ENCODE data around the gene GARIN3. TPM values are rescaled to one million over a fixed set of nuclear protein-coding genes. Genes with fewer than 3 reads are reported as not detected.
"Not testable (repeated sequence)": the region's sequence is repeated elsewhere in the genome, so short reads cannot be mapped to it uniquely, and the experiment has no call there.

Gene GARIN3
- polyA plus RNA-seq, 2 donors = not detected

DNA sequence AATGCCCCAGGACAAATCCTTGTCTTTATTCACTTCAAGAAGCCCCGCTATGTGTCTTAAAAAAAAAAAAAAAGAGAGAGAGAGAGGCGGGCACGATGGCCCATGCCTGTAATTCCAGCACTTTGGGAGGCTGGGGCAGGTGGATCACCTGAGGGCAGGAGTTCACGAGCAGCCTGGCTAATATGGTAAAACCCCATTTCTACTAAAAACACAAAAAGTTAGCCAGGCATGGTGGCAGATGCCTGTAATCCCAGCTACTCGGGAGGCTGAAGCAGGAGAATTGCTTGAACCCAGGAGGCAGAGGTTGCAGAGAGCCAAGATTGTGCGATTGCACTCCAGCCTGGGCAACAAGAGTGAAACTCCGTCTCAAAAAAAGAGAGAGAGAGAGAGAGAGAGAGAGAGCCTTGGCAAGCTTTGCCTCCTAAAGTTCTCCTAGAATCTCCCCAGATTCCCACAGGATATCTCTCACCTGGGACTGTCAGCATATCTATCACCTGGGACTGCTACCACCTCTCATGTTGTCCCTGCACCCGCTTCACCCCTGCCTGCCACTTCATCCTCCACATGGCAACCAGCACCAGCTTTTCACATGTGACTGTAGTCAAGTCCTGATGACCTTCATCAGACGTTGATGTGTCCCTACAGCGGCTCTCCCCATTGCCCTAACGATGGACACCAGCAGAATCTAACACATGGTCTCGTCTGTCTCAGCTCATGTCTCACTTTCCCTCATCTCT, 20.4 kb upstream of the GARIN3 start:
- no peak overlapping the region for H3K4me3 ChIP-seq (ENCODE audit: low read depth in 1 of 2, low read length in 2 of 2)
- WGBS, 2 donors = 66 to 75% methylated on average over 12 of the region's 12 CpGs
- no peaks in the 10 kb centered on the region for H3K9me3 ChIP-seq (ENCODE audit: control insufficient read depth in 2 of 2, insufficient read depth in 1 of 2, low read depth in 1 of 2, low read length in 1 of 2)
- no peaks in the 10 kb centered on the region for H3K36me3 ChIP-seq (ENCODE audit: control insufficient read depth in 2 of 2, insufficient read depth in 2 of 2, low read length in 1 of 2)
- H3K27ac ChIP-seq (ENCODE audit: low read depth in 2 of 2, low read length in 1 of 2) = no peak overlapping the region
- H3K27me3 ChIP-seq (ENCODE audit: control insufficient read depth in 1 of 2, insufficient read depth in 2 of 2, low read length in 2 of 2) = peaks cover 0 to 2% of the 10 kb centered on the region in 2 donors
- no peaks in the 10 kb centered on the region for H3K4me1 ChIP-seq (ENCODE audit: control insufficient read depth in 2 of 2, insufficient read depth in 2 of 2, low read length in 1 of 2)

DNA sequence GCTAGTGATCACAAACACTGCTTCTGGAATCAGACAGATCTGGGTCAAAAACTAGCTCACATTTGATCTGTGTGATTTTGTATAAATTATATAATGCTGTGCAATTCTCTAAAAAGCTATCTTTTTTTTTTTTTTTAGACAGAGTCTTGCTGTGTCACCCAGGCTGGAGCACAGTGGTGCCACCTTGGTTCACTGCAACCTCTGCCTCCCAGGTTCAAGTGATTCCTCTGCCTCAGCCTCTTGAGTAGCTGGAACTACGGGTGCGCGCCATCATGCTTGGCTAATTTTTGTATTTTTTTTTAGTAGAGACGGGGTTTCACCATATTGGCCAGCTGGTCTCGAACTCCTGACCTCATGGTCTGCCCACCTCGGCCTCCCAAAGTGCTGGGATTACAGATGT, 19.1 kb upstream of the GARIN3 start:
- WGBS, 2 donors = 80 to 86% methylated on average over 6 of the region's 6 CpGs

DNA sequence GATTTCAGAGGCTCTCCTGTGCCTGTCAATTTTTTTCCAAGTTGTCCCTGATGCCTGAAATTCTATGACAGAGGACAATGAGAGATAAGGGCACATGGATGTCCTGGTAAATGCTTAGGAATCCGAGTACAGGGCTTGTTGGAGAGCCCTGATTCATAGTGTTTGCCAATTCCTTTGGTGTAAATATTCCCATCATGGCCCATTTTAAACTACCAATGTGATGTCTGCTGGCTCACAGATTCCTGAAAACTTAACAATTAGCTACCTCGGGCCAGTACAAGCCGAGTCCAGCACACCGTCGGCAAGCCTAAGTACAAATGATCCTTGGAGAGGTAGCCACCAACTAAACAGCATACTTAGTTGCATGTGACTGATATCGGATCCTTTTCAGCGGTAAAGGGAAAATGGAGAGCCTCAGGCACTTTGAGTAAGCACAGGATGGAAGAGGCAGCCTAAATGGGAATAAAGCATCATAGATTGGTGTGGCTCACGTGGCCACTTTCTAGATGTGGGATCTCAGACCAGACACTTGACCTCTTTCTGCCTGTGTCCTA, 18.1 kb upstream of the GARIN3 start:
- Histone ChIP-seq H3K27me3 (ENCODE audit: control insufficient read depth in 1 of 2, insufficient read depth in 2 of 2, low read length in 2 of 2) (peaks cover 0 to 2% of the 10 kb centered on the region in 2 donors), H3K36me3 (ENCODE audit: control insufficient read depth in 2 of 2, insufficient read depth in 2 of 2, low read length in 1 of 2) (no peaks in the 10 kb centered on the region), H3K9me3 (ENCODE audit: control insufficient read depth in 2 of 2, insufficient read depth in 1 of 2, low read depth in 1 of 2, low read length in 1 of 2) (no peaks in the 10 kb centered on the region), H3K4me1 (ENCODE audit: control insufficient read depth in 2 of 2, insufficient read depth in 2 of 2, low read length in 1 of 2) (no peaks in the 10 kb centered on the region), H3K4me3 (ENCODE audit: low read depth in 1 of 2, low read length in 2 of 2) (peak overlapping the region in 1 of 2 donors; percentile 6), H3K27ac (ENCODE audit: low read depth in 2 of 2, low read length in 1 of 2) (no peak overlapping the region)
- 67 to 74% methylated on average over 8 of the region's 8 CpGs for WGBS, 2 donors

More for the DNA sequence above, 19.1 kb upstream of the GARIN3 start:
- not testable (repeated sequence) for H3K27me3 ChIP-seq (ENCODE audit: control insufficient read depth in 1 of 2, insufficient read depth in 2 of 2, low read length in 2 of 2); H3K36me3 ChIP-seq (ENCODE audit: control insufficient read depth in 2 of 2, insufficient read depth in 2 of 2, low read length in 1 of 2); H3K4me3 ChIP-seq (ENCODE audit: low read depth in 1 of 2, low read length in 2 of 2); H3K4me1 ChIP-seq (ENCODE audit: control insufficient read depth in 2 of 2, insufficient read depth in 2 of 2, low read length in 1 of 2); H3K27ac ChIP-seq (ENCODE audit: low read depth in 2 of 2, low read length in 1 of 2); H3K9me3 ChIP-seq (ENCODE audit: control insufficient read depth in 2 of 2, insufficient read depth in 1 of 2, low read depth in 1 of 2, low read length in 1 of 2)

DNA sequence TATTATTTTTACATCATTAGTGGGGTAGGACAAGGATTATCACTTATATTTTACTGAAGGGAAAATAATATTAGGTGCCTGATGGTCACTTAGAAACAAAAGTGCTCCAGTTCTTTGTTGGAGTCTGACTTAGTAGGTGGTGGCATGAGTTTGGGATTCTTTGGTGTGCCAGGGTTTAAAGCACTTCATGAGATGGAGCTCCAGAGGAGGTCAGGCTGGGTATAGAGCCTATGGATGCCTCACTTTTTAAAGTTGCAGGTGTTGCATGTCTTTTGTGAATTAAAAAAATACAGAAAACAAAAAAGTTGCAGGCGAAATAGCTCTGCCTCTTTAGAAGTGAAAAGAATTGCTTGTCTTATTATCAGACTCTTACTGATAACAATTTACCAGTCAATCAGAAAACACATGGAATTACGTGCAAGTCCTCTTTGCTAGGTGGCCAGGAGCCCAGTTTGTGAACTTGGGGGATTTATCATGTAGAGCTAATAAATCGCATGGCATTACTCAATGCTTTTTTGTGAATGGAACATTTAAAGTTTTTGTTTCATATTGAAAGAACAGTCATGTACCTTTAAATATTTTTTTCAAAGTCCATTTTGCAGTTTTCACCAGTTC, 16.2 kb upstream of the GARIN3 start:
- no peaks in the 10 kb centered on the region for H3K4me1 ChIP-seq (ENCODE audit: control insufficient read depth in 2 of 2, insufficient read depth in 2 of 2, low read length in 1 of 2)
- H3K36me3 ChIP-seq (ENCODE audit: control insufficient read depth in 2 of 2, insufficient read depth in 2 of 2, low read length in 1 of 2) = no peaks in the 10 kb centered on the region
- H3K4me3 ChIP-seq (ENCODE audit: low read depth in 1 of 2, low read length in 2 of 2) = no peak overlapping the region
- H3K27ac ChIP-seq (ENCODE audit: low read depth in 2 of 2, low read length in 1 of 2) = no peak overlapping the region
- 54 to 61% methylated on average over 3 of the region's 3 CpGs for WGBS, 2 donors
- H3K9me3 ChIP-seq (ENCODE audit: control insufficient read depth in 2 of 2, insufficient read depth in 1 of 2, low read depth in 1 of 2, low read length in 1 of 2) = no peaks in the 10 kb centered on the region
- H3K27me3 ChIP-seq (ENCODE audit: control insufficient read depth in 1 of 2, insufficient read depth in 2 of 2, low read length in 2 of 2) = peaks cover 0 to 2% of the 10 kb centered on the region in 2 donors

DNA sequence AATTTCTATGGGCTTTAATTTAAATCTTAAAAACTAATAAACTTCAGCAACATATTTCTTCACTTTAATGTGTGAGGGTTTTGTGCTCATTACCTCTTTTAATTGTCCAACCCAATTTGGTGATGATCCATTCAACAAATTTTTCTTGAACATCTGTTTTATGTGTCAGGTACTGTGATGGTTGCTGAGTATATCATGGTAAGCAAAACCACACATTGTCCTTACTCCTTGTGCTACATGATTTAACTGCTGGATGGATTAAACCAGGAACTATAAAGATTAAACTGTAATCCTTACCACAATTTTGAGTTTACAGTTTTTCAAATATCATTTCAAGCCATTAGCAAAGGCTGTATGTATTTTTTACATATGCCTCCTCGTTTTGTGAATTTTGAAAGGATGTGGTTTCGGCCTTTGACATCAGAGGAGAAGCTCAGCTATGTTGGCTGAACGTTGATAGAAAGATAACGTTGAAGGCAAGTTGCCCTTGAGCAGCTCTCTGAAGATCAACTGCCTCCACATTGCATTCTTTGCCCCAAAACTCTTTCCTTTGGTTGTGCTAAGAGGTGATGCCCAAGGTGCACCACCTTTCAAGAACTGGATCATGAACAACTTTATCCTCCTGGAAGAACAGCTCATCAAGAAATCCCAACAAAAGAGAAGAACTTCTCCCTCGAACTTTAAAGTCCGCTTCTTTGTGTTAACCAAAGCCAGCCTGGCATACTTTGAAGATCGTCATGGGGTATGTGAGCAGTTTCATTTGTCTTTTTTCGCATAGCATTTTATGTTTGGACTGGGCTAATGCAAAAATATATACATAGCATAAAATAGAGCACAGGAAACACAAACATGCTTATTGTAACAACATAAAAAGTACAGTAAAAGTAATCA, 14.6 kb upstream of the GARIN3 start, which contains the start of gene ITK:
Gene ITK (plus strand): TSS at position 467 of the 891 bp plus-strand sequence. CDS start 138 bp downstream, at position 605.
- Histone ChIP-seq H3K4me3 (ENCODE audit: low read depth in 1 of 2, low read length in 2 of 2) (no peak within 1 kb of the TSS), H3K4me1 (ENCODE audit: control insufficient read depth in 2 of 2, insufficient read depth in 2 of 2, low read length in 1 of 2) (no peaks in the 10 kb centered on the region), H3K27me3 (ENCODE audit: control insufficient read depth in 1 of 2, insufficient read depth in 2 of 2, low read length in 2 of 2) (no peaks in the 10 kb centered on the region), H3K27ac (ENCODE audit: low read depth in 2 of 2, low read length in 1 of 2) (no peak within 1 kb of the TSS), H3K9me3 (ENCODE audit: control insufficient read depth in 2 of 2, insufficient read depth in 1 of 2, low read depth in 1 of 2, low read length in 1 of 2) (no peaks in the 10 kb centered on the region), H3K36me3 (ENCODE audit: control insufficient read depth in 2 of 2, insufficient read depth in 2 of 2, low read length in 1 of 2) (no peaks in the 10 kb centered on the region)
- WGBS, 2 donors = 61 to 70% methylated on average over 8 of the region's 8 CpGs

- no peak overlapping the region for H3K4me3 ChIP-seq (ENCODE audit: low read depth in 1 of 2, low read length in 2 of 2)
- 62 to 78% methylated on average over 3 of the region's 3 CpGs for WGBS, 2 donors
- H3K27me3 ChIP-seq (ENCODE audit: control insufficient read depth in 1 of 2, insufficient read depth in 2 of 2, low read length in 2 of 2) = no peaks in the 10 kb centered on the region
- no peak overlapping the region for H3K27ac ChIP-seq (ENCODE audit: low read depth in 2 of 2, low read length in 1 of 2)
- H3K9me3 ChIP-seq (ENCODE audit: control insufficient read depth in 2 of 2, insufficient read depth in 1 of 2, low read depth in 1 of 2, low read length in 1 of 2) = no peaks in the 10 kb centered on the region
- H3K36me3 ChIP-seq (ENCODE audit: control insufficient read depth in 2 of 2, insufficient read depth in 2 of 2, low read length in 1 of 2) = no peaks in the 10 kb centered on the region
- H3K4me1 ChIP-seq (ENCODE audit: control insufficient read depth in 2 of 2, insufficient read depth in 2 of 2, low read length in 1 of 2) = no peaks in the 10 kb centered on the region
These were observed 12.9 kb upstream of the GARIN3 start for GRCh38 chr5:157178966-157179365.

DNA sequence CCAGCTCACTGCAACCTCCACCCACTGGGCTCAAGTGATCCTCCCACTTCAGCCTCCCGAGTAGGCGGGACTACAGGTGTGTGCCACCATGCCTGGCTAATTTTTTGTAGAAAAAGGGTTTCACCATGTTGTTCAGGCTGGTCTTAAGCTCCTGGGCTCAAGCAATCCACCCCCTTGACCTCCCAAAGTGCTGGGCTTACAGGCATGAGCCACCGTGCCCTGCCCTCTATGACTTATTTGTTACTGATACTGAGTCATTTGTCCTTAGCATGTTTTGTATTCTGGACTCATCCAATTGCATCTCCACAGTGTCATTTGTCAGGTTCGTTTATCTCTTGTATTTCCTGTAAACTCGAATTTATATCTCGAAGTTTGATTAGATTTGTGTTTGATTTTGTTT, 11.9 kb upstream of the GARIN3 start:
- Histone ChIP-seq H3K27ac (ENCODE audit: low read depth in 2 of 2, low read length in 1 of 2) (no peak overlapping the region), H3K4me1 (ENCODE audit: control insufficient read depth in 2 of 2, insufficient read depth in 2 of 2, low read length in 1 of 2) (no peaks in the 10 kb centered on the region), H3K9me3 (ENCODE audit: control insufficient read depth in 2 of 2, insufficient read depth in 1 of 2, low read depth in 1 of 2, low read length in 1 of 2) (no peaks in the 10 kb centered on the region), H3K4me3 (ENCODE audit: low read depth in 1 of 2, low read length in 2 of 2) (no peak overlapping the region), H3K27me3 (ENCODE audit: control insufficient read depth in 1 of 2, insufficient read depth in 2 of 2, low read length in 2 of 2) (no peaks in the 10 kb centered on the region), H3K36me3 (ENCODE audit: control insufficient read depth in 2 of 2, insufficient read depth in 2 of 2, low read length in 1 of 2) (no peaks in the 10 kb centered on the region)
- WGBS, 2 donors = 60 to 64% methylated on average over 6 of the region's 6 CpGs

DNA sequence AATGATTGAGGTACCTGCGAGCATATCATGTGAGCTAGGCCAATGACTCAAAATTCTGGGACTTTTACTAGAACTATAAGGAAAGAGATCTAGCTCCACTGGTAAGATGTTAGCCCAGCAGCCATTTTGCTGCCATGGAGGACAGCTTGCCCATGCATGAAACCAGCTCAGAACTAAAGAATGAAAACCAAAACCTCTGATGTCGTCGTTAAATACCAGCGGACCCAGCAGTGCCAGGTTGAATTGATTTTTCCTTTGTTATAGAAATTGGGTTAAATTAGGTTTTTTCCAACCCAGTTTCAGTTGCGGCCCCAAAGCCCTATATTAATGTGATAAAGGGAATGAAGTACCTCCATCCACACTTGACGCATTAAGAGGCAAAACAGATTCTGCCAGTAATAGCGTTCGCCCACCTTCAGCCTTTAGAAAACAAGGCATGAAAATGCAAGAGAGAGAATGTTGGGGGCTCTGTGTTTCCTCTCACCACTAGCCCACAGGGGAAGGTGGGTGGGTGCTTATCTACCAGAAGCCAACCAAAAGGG, 9.1 kb upstream of the GARIN3 start:
- WGBS, 2 donors = 90 to 92% methylated on average over 8 of the region's 8 CpGs
- Histone ChIP-seq H3K27me3 (ENCODE audit: control insufficient read depth in 1 of 2, insufficient read depth in 2 of 2, low read length in 2 of 2) (no peaks in the 10 kb centered on the region), H3K27ac (ENCODE audit: low read depth in 2 of 2, low read length in 1 of 2) (no peak overlapping the region), H3K9me3 (ENCODE audit: control insufficient read depth in 2 of 2, insufficient read depth in 1 of 2, low read depth in 1 of 2, low read length in 1 of 2) (no peaks in the 10 kb centered on the region), H3K4me3 (ENCODE audit: low read depth in 1 of 2, low read length in 2 of 2) (no peak overlapping the region), H3K36me3 (ENCODE audit: control insufficient read depth in 2 of 2, insufficient read depth in 2 of 2, low read length in 1 of 2) (no peaks in the 10 kb centered on the region), H3K4me1 (ENCODE audit: control insufficient read depth in 2 of 2, insufficient read depth in 2 of 2, low read length in 1 of 2) (no peaks in the 10 kb centered on the region)

DNA sequence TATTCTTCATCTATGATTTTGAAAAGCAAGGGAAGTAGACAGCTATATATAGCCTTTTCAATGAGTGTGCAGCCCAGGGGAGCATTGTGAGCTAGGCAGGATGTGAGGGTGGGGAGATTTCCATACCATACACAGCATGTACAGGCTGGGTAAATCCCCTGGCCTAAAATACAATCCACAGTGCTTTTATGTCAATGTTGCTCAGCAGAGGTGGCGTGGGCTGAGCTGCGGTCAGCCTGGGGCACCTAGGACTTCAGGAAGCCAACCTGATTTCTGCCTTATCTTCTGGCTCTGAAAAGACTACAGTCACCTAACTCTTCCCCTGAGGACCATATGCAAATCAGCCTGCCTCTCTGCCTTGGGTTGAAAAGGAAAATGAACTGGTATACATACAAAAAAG, 6.3 kb upstream of the GARIN3 start:
- no peaks in the 10 kb centered on the region for H3K4me1 ChIP-seq (ENCODE audit: control insufficient read depth in 2 of 2, insufficient read depth in 2 of 2, low read length in 1 of 2)
- WGBS, 2 donors = 44 to 64% methylated on average over 2 of the region's 2 CpGs
- H3K4me3 ChIP-seq (ENCODE audit: low read depth in 1 of 2, low read length in 2 of 2) = no peak overlapping the region
- H3K27me3 ChIP-seq (ENCODE audit: control insufficient read depth in 1 of 2, insufficient read depth in 2 of 2, low read length in 2 of 2) = no peaks in the 10 kb centered on the region
- no peaks in the 10 kb centered on the region for H3K36me3 ChIP-seq (ENCODE audit: control insufficient read depth in 2 of 2, insufficient read depth in 2 of 2, low read length in 1 of 2)
- H3K9me3 ChIP-seq (ENCODE audit: control insufficient read depth in 2 of 2, insufficient read depth in 1 of 2, low read depth in 1 of 2, low read length in 1 of 2) = no peaks in the 10 kb centered on the region
- no peak overlapping the region for H3K27ac ChIP-seq (ENCODE audit: low read depth in 2 of 2, low read length in 1 of 2)

Measured in esophagus (tissue), 2 donors.